SKM-1 (cell line): ENCODE results near the gene MYO1B.
"Not testable (repeated sequence)": the region's sequence is repeated elsewhere in the genome, so short reads cannot be mapped to it uniquely, and the experiment has no call there.

Source experiments
- DNase-seq: peaks from one replicate; lab custom pipeline; 2025; ENCODE audit not compliant: unreplicated experiment; lab: John Stamatoyannopoulos, UW

Gene MYO1B

GRCh38 chr2:191441496-191442214, 196.5 kb downstream of the MYO1B start:
- no peak for DNase-seq

DNA sequence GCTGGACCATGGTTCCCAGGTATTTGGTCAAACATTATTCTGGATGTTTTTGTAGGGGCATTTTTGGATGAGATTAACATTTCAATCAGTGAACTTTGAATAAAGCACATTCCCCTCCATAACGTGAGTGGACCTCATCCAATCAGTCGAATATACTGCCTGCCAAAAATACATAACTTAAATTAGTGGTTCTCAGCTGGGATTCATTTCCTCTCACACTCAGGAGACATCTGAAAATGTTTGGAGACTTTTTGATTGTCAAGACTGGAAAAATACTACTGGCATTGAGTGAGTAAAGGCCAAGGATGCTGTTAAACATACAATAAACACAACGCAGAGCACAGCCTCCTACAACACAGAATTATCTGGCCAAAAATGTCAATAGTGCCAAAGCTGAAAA, 198.2 kb downstream of the MYO1B start:
- no peak for DNase-seq

DNA sequence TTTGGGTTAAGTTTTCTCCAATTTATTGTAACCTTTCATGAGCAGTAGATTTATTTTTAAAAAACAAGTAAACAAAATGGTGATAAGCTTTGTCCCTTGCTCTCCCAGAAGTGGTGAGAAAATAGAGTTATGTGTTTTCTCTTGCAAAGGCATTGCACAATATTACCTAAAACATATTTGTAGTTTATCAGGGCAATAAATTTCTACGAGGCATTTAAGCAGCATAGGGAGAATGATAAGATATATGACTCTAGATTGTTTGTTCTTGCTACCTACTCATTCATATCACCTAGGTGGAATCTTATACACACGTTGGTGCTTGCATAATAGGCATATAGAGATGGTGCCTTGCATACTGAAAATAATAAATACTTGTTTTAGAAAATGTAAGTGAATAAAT, 201.7 kb downstream of the MYO1B start:
- no peak for DNase-seq

- no peak for DNase-seq
These were observed 205.9 kb downstream of the MYO1B start for GRCh38 chr2:191451116-191451515.

DNA sequence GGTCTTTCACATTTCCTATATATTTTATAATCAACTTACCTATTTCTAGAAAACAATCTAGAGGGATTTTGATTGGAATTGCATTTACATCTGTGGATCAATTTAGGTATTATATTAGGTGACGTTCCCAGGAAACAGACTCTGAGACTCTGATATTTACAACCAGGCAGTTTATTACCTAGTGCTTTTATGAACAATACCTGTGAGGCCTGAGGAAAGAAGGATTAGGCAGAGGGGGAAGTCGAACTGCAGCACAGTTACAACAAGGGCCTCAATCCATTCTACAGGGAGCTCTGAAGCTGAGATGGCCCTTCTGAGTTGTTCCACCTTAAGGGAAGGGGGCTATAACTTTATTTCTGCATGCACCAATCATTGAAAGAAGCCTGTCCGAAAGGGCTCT, 206.9 kb downstream of the MYO1B start:
- DNase-seq = no peak

- no peak for DNase-seq
These were observed 208.6 kb downstream of the MYO1B start for GRCh38 chr2:191453761-191454160.

GRCh38 chr2:191456506-191456905, 211.3 kb downstream of the MYO1B start:
- not testable (repeated sequence) for DNase-seq

GRCh38 chr2:191459158-191459557, 214.0 kb downstream of the MYO1B start:
- no peak for DNase-seq

DNA sequence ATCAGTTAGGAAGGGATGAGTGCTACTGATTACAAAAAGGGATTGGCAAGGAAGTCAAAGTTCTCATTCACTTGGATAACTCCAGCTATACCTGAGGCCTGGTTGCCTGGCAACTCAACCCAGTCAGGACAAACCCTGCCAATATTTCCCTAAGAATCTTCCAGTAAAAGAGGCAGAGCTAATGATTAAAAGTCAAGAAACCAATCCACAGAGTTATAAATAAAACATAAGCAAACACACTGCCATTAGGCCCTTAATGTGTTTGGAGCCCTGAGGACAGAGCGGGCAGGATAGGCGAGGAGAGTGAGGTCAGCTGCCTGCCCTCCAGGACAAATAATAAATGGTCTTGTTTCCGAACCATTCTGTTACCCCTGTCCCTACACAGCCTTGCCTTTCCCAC, 217.2 kb downstream of the MYO1B start:
- no peak for DNase-seq

DNA sequence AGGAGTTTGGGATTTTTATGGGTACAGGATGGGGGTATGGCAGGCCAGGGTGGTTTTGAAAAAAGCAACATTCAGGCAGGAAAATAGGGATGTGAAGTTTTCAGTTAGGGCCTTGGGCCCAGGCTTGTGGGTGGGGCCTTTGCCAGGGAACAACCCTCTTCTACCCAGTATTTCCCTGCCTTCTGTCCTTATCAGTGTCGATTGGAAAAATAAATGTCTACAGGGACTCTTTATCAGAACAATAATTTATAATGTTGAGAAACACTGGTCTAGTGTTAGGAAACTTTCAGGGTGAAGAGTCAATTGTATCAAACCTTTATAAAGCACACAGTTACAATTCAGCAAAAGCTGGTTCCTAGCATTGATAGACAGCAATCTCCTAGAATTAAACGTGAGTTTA, 218.6 kb downstream of the MYO1B start:
- no peak for DNase-seq

DNA sequence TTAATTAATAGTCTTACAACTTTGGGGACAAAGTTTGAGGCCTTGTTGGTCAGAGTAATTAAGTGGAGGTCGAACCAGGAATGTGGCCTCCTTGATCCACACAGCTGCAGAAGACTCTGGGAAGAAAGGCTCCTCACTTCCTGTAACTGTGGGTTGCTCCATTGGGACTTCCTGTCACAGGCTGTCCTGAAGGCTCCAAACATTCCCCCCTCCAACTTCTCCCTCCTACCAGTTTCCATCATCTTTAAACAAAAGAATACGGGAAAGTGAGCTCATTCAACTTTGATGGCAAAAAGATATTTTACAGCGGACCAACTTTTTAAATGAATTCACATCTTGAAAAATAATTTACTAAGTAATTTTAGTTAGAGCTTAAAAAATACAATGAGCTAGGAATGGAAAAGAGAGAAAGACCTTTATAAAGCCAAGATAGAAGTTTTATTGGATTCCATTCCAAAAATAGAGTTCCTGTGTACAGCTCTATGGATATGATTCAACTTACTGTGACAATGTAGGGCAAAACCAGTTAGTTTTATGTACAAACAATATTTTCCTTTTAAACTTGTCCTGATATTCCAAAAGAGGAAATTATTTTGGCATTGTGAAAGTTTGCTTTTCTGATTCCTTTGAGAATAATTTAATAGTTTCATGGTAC, 220.7 kb downstream of the MYO1B start:
- no peak for DNase-seq

- no peak for DNase-seq
These were observed 221.9 kb downstream of the MYO1B start for GRCh38 chr2:191467113-191467512.

DNA sequence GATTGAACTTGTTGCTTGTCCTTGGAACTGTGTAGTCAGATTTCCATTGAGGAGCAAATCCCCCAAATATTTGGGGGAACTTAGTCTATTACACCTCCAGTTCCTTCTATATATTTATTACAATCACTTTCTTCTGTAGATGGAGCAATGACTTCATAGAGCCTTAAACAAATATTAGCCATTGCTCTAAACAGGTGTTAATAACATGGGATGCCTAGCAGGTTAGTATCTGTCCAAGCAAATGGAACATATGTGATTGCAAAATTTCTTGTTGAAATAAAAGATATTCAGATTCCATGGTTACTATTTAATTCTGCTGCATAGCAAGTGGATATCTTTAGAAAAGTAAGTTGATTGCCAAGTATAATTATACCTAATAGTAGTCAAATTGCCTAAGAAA, 225.1 kb downstream of the MYO1B start:
- DNase-seq = no peak

- no peak for DNase-seq
These were observed 229.3 kb downstream of the MYO1B start for GRCh38 chr2:191474464-191474863.
